ENCODE results near the gene FAM234B. TPM values are rescaled to one million over a fixed set of nuclear protein-coding genes. Genes with fewer than 3 reads are reported as not detected.

FAM234B gene
- total RNA-seq, 1 donor from 2014 or later = 16.3 TPM

GRCh38 chr12:13024531-13024916, 19.7 kb upstream of the FAM234B start:
- Mint-ChIP-seq H3K4me1 (no peaks in the 10 kb centered on the region), H3K4me3 (no peak overlapping the region), H3K9me3 (no peaks in the 10 kb centered on the region)

DNA sequence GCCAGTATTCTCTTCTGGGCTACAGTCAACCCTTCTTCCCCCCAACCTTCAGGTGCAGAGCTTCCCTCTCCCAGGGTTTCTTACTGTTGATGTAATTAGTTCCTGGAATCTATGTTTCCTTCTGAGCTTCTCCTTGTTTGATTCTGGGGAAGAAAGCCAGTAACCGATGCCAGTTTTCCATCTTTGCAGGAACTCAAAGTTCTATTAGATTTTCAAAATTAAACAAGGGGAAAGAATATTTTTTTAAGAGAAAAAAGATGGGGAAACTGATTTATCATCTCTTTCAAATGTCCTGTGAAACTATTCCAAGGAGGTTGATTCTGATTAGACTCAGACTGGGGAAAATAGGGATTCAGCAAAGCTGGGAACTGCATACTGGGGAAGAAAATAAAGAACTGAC, 17.9 kb upstream of the FAM234B start:
- no peak overlapping the region for H3K27ac Mint-ChIP-seq (ENCODE audit: unreplicated experiment)
- no peak overlapping the region for H3K4me3 Mint-ChIP-seq
- H3K9me3 Mint-ChIP-seq = no peaks in the 10 kb centered on the region
- DNase-seq (ENCODE audit: low read depth, low spot score) = no peak
- TF ChIP-seq, protein P1, sequence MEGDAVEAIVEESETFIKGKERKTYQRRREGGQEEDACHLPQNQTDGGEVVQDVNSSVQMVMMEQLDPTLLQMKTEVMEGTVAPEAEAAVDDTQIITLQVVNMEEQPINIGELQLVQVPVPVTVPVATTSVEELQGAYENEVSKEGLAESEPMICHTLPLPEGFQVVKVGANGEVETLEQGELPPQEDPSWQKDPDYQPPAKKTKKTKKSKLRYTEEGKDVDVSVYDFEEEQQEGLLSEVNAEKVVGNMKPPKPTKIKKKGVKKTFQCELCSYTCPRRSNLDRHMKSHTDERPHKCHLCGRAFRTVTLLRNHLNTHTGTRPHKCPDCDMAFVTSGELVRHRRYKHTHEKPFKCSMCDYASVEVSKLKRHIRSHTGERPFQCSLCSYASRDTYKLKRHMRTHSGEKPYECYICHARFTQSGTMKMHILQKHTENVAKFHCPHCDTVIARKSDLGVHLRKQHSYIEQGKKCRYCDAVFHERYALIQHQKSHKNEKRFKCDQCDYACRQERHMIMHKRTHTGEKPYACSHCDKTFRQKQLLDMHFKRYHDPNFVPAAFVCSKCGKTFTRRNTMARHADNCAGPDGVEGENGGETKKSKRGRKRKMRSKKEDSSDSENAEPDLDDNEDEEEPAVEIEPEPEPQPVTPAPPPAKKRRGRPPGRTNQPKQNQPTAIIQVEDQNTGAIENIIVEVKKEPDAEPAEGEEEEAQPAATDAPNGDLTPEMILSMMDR (conservative IDR thresholded peaks at IDR 0.05) = no peak
- H3K27me3 Mint-ChIP-seq (ENCODE audit: low read depth) = no peaks in the 10 kb centered on the region
- H3K36me3 Mint-ChIP-seq (ENCODE audit: low read depth) = no peaks in the 10 kb centered on the region
- H3K4me1 Mint-ChIP-seq = no peaks in the 10 kb centered on the region

More at GRCh38 chr12:13024531-13024916, 19.7 kb upstream of the FAM234B start:
- DNase-seq (ENCODE audit: low read depth, low spot score) = no peak
- Mint-ChIP-seq H3K27me3 (ENCODE audit: low read depth) (no peaks in the 10 kb centered on the region), H3K27ac (ENCODE audit: unreplicated experiment) (no peak overlapping the region), H3K36me3 (ENCODE audit: low read depth) (no peaks in the 10 kb centered on the region)
- TF ChIP-seq, protein P1 (conservative IDR thresholded peaks at IDR 0.05) = no peak

GRCh38 chr12:13027032-13027431, 17.1 kb upstream of the FAM234B start:
- no peak for DNase-seq (ENCODE audit: low read depth, low spot score)
- no peaks in the 10 kb centered on the region for H3K4me1 Mint-ChIP-seq
- no peaks in the 10 kb centered on the region for H3K27me3 Mint-ChIP-seq (ENCODE audit: low read depth)
- TF ChIP-seq, protein P1 (conservative IDR thresholded peaks at IDR 0.05) = no peak
- H3K36me3 Mint-ChIP-seq (ENCODE audit: low read depth) = no peaks in the 10 kb centered on the region
- no peak overlapping the region for H3K27ac Mint-ChIP-seq (ENCODE audit: unreplicated experiment)
- H3K9me3 Mint-ChIP-seq = no peaks in the 10 kb centered on the region
- no peak overlapping the region for H3K4me3 Mint-ChIP-seq

DNA sequence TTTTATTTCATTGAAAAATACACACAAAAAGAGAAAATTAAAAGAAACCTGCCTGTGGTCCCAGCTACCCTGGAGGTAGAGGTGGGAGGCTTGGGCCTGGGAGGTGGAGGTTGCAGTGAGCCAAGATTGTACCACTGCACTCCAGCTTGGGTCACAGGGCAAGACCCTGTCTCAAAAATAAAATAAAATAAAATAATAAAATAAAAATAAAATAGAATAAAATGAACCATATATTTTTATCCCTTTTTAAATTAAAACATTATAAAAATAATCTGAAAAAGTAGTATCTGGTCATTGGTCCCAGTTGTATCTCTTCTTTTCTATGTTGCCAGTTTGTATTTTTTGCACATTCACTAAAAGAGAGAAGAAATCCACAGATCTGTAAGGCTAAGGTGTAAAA, 16.7 kb upstream of the FAM234B start:
- DNase-seq (ENCODE audit: low read depth, low spot score) = no peak
- TF ChIP-seq, protein P1 (conservative IDR thresholded peaks at IDR 0.05) = no peak
- Mint-ChIP-seq H3K27ac (ENCODE audit: unreplicated experiment) (no peak overlapping the region), H3K4me3 (no peak overlapping the region), H3K27me3 (ENCODE audit: low read depth) (no peaks in the 10 kb centered on the region), H3K4me1 (no peaks in the 10 kb centered on the region), H3K9me3 (no peaks in the 10 kb centered on the region), H3K36me3 (ENCODE audit: low read depth) (no peaks in the 10 kb centered on the region)

GRCh38 chr12:13028825-13029570, 15.2 kb upstream of the FAM234B start:
- Mint-ChIP-seq H3K27me3 (ENCODE audit: low read depth) (no peaks in the 10 kb centered on the region), H3K36me3 (ENCODE audit: low read depth) (no peaks in the 10 kb centered on the region), H3K9me3 (no peaks in the 10 kb centered on the region), H3K4me1 (no peaks in the 10 kb centered on the region), H3K27ac (ENCODE audit: unreplicated experiment) (no peak overlapping the region), H3K4me3 (no peak overlapping the region)
- TF ChIP-seq, protein P1 (conservative IDR thresholded peaks at IDR 0.05) = no peak
- no peak for DNase-seq (ENCODE audit: low read depth, low spot score)
